ENCODE measurements around the gene RTP3. TPM values are rescaled to one million over a fixed set of nuclear protein-coding genes. Genes with fewer than 3 reads are reported as not detected.
"Not testable (repeated sequence)": the region's sequence is repeated elsewhere in the genome, so short reads cannot be mapped to it uniquely, and the experiment has no call there.

The RTP3 gene
- total RNA-seq, 1 donor from 2014 or later: not detected

DNA sequence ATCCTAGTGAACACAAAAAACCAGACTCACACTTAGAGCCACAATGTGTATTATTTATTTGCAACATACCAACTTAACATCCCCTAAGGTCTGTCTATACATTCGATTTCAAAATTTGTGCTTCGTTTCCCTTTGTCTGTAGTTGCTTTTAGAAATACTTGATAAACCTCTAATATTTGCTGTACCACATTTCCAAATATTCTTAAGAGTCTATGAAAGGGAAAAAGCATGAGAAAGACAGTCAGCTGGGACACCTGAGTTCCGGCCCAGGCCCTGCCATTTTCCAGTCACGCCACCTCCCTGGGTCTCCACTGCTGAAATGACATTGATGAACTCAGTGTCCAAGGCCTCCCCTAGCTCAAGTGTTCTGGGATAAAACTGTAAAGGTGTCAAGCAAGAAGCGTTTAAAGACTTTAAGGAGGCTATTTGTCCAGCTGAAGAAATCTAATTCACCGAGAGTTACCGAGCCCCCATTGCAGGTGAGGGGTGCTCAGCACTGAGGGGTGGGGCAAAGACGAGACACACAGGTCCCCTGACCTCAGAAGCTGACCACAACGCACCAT lies 41.7 kb downstream of the RTP3 start:
- Mint-ChIP-seq H3K27ac (peak overlapping the region; percentile 87), H3K9me3 (no peaks in the 10 kb centered on the region), H3K4me1 (ENCODE audit: low read depth) (peaks cover 61% of the 10 kb centered on the region), H3K36me3 (ENCODE audit: low read depth) (no peaks in the 10 kb centered on the region), H3K4me3 (ENCODE audit: low read depth) (peak overlapping the region; percentile 76), H3K27me3 (ENCODE audit: low read depth) (peaks cover 18% of the 10 kb centered on the region)
- no peak for DNase-seq (ENCODE audit: low spot score)
- intact Hi-C loops (cut with micrococcal nuclease): loop anchor here (5.0 kb wide), 1 partner anchor 52 kb away; no protein-coding TSS in a partner anchor

DNA sequence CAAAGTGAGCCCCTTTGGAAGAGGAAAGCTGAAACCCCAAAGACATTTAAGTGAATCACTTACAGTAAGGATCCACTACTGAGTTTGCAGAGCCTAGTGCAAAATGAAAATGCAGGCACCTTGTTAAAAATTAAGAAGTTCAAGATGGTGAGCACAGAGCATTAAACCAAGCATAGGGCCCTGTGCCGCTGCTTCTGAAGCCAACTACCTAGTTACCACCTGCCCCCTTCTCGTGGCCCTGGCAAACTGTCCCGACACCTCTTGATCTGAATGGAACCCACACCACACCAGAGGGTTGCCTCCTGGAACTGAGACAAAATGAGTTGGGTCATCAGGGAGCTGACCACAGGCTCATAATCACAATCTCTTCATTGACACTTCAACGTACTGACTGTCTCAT lies 42.8 kb downstream of the RTP3 start:
- intact Hi-C loops (cut with micrococcal nuclease): no loop called here
- DNase-seq (ENCODE audit: low spot score): no peak
- Mint-ChIP-seq H3K27ac (no peak overlapping the region), H3K4me1 (ENCODE audit: low read depth) (peaks cover 63% of the 10 kb centered on the region), H3K4me3 (ENCODE audit: low read depth) (no peak overlapping the region), H3K36me3 (ENCODE audit: low read depth) (no peaks in the 10 kb centered on the region), H3K27me3 (ENCODE audit: low read depth) (peaks cover 13% of the 10 kb centered on the region), H3K9me3 (no peaks in the 10 kb centered on the region)

DNA sequence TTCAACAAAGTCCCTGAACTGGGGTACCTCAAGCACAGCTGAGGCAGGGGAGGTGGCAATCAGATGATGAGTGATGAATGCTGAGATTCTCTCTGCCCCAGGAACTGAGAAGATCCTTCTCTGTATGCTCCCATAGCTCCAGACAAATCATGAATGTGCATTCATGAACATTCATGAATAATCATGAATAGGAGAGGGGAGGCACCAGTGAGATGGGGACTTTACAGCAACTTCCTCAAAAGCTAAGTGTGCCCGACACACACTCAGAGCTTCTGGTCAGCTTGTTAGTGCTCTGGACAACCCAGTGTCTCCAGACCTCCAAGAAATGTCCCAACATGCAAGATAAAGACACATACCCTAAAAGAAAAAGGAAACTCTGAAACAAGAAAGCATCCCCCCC lies 44.1 kb downstream of the RTP3 start:
- intact Hi-C loops (cut with micrococcal nuclease): no loop called here
- Mint-ChIP-seq H3K27me3 (ENCODE audit: low read depth) (peaks cover 9% of the 10 kb centered on the region), H3K4me1 (ENCODE audit: low read depth) (peaks cover 61% of the 10 kb centered on the region), H3K27ac (no peak overlapping the region), H3K9me3 (no peaks in the 10 kb centered on the region), H3K36me3 (ENCODE audit: low read depth) (no peaks in the 10 kb centered on the region), H3K4me3 (ENCODE audit: low read depth) (no peak overlapping the region)
- no peak for DNase-seq (ENCODE audit: low spot score)

DNA sequence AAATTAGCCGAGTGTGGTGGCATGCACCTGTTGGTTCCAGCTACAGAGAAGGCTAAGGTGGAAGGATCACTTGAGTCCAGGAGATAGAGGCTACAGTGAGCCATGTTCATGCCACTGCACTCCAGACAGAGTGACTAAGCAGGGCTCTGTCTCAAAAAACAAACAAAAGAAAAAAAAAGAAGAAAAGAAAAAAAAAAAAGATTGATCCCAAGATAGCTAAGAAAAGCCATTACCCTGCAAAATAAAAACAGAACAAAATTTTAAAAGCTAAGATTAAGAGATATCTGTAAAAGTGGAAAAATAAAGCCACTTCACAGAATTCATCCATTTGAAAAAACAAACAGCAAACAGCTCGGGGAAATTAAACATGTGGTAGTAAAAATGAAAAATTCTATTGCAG lies 44.6 kb downstream of the RTP3 start:
- H3K4me1 Mint-ChIP-seq (ENCODE audit: low read depth): peaks cover 61% of the 10 kb centered on the region
- no peak for DNase-seq (ENCODE audit: low spot score)
- no peaks in the 10 kb centered on the region for H3K9me3 Mint-ChIP-seq
- H3K4me3 Mint-ChIP-seq (ENCODE audit: low read depth): no peak overlapping the region
- no peaks in the 10 kb centered on the region for H3K36me3 Mint-ChIP-seq (ENCODE audit: low read depth)
- no peak overlapping the region for H3K27ac Mint-ChIP-seq
- H3K27me3 Mint-ChIP-seq (ENCODE audit: low read depth): peaks cover 13% of the 10 kb centered on the region
- intact Hi-C loops (cut with micrococcal nuclease): no loop called here

DNA sequence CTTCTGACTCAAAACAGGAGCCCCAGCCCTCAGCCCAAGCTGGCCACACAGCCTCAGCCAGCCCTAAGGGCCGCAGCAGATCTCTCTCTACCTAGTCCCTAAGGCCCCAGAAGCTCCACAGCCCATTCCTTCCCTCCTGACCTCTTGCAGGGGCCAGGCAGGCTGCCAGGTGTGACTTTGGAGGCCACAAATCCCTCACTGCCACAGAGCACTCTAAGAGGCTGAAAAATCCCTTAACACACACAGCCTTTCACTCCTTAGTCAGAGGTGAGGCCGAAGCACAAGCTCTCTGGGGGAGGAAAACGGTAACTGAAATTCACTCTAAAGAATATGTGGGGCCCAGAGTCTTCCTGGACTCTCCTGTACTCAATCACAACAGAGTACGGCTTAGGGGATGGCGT lies 45.0 kb downstream of the RTP3 start:
- Mint-ChIP-seq H3K4me3 (ENCODE audit: low read depth) (no peak overlapping the region), H3K9me3 (no peaks in the 10 kb centered on the region), H3K36me3 (ENCODE audit: low read depth) (no peaks in the 10 kb centered on the region), H3K27me3 (ENCODE audit: low read depth) (peaks cover 15% of the 10 kb centered on the region), H3K4me1 (ENCODE audit: low read depth) (peaks cover 57% of the 10 kb centered on the region), H3K27ac (no peak overlapping the region)
- no peak for DNase-seq (ENCODE audit: low spot score)
- intact Hi-C loops (cut with micrococcal nuclease): no loop called here

DNA sequence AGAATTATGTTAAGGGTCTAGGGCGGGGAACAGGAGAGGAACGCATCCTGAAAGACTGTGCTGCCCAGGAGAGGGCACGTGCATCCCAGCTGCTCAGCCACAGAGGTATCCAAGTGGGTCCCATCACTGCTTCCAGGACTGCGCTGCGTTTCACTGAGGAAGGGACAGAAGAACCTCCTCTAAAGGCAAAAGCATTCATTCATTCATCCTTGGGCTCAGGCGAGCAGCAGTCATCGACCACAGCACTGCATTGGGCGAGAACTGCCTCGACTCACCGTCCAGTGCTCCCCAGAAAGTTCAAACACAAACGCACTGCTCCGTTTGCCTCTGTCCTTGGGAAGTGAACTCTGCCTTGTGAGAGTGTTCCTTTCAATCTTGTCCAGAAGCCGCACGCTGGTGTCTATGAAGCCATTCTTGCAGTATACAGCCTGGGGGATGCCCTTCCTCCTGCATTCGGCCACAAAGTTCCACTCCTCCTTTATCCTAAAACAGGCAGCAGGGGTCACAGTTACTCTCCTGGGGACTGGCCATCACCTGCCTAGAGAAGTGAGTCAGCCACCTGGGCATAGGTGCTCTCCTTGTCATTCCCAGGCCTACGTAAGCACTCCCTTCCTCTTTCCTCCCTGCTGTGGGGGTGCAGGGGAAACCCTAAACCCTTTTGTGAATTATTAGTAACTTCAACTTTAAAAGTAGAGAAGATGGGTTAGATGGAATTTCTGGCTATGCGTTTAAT lies 47.2 kb downstream of the RTP3 start:
- peaks cover 25% of the 10 kb centered on the region for H3K27me3 Mint-ChIP-seq (ENCODE audit: low read depth)
- no peaks in the 10 kb centered on the region for H3K36me3 Mint-ChIP-seq (ENCODE audit: low read depth)
- H3K27ac Mint-ChIP-seq: no peak overlapping the region
- H3K9me3 Mint-ChIP-seq: no peaks in the 10 kb centered on the region
- no peak overlapping the region for H3K4me3 Mint-ChIP-seq (ENCODE audit: low read depth)
- no peak for DNase-seq (ENCODE audit: low spot score)
- peaks cover 45% of the 10 kb centered on the region for H3K4me1 Mint-ChIP-seq (ENCODE audit: low read depth)
- intact Hi-C loops (cut with micrococcal nuclease): no loop called here

DNA sequence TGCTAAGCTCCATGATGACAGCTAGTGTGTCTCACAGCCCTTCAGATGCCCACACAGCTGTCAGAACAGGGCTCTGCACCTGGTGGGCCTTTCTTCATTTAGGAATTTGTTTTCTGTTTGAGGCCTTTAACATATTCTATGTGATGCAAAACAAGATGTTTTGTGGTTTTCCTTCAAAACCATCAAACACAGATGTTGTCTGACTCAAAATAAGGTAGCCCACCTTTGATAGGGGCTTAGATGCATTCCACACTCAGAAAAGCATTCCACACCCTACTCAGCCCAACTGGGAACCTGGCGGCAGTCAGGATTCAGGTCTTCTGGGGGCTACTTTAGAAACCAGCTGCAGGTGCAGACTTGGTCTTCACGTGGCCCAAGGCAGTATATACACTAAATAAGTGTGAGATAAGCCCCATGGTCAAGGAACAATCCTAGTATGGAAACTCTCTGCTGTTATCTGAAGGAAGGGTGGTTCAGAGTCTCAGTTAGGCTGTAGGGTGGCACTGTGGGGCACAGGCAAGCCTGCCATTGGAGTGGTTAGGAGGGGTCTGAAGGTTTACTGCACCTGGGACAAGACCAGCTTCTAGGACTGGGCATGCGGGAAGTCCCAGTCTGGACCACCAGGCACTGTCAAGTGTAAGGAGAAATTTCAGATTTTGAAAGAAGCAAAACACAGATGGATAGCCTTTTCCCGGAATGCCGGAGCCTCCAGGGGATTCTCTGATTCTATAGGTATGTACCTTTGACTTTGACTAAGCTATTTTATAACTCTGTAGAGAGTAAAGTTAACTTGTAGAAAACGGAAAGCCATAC lies 48.2 kb downstream of the RTP3 start:
- intact Hi-C loops (cut with micrococcal nuclease): no loop called here
- no peak overlapping the region for H3K27ac Mint-ChIP-seq
- no peak overlapping the region for H3K4me3 Mint-ChIP-seq (ENCODE audit: low read depth)
- no peak for DNase-seq (ENCODE audit: low spot score)
- no peaks in the 10 kb centered on the region for H3K36me3 Mint-ChIP-seq (ENCODE audit: low read depth)
- H3K27me3 Mint-ChIP-seq (ENCODE audit: low read depth): peaks cover 30% of the 10 kb centered on the region
- H3K4me1 Mint-ChIP-seq (ENCODE audit: low read depth): peaks cover 42% of the 10 kb centered on the region
- H3K9me3 Mint-ChIP-seq: no peaks in the 10 kb centered on the region

DNA sequence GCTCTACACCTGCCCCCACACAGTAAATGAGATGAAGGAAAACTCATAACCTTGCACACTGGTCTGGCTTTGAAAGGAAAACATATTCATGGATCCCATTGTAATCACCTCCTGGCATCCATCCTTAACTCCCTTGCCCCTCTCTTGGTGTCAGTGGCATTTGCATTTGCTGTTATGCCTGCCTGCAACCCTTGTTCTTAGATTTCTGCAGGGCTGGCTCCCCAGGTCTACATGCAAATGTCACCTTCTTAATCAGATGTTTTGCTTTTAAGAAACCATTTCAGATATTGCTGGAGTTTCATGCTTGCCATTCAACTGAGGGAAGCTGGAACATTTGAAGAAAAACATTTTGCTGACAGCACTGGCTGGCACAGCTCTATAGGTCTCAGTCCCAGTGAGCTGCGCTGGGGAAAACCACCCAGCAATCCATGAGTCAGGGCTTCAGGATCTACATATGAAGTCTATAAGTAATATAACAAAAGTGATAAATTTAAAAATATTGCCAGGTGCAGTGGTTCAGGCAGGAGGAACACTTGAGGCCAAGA lies 49.2 kb downstream of the RTP3 start:
- H3K4me3 Mint-ChIP-seq (ENCODE audit: low read depth): no peak overlapping the region
- no peaks in the 10 kb centered on the region for H3K36me3 Mint-ChIP-seq (ENCODE audit: low read depth)
- no peak for DNase-seq (ENCODE audit: low spot score)
- H3K9me3 Mint-ChIP-seq: no peaks in the 10 kb centered on the region
- no peak overlapping the region for H3K27ac Mint-ChIP-seq
- H3K27me3 Mint-ChIP-seq (ENCODE audit: low read depth): peaks cover 31% of the 10 kb centered on the region
- intact Hi-C loops (cut with micrococcal nuclease): no loop called here
- peaks cover 35% of the 10 kb centered on the region for H3K4me1 Mint-ChIP-seq (ENCODE audit: low read depth)

DNA sequence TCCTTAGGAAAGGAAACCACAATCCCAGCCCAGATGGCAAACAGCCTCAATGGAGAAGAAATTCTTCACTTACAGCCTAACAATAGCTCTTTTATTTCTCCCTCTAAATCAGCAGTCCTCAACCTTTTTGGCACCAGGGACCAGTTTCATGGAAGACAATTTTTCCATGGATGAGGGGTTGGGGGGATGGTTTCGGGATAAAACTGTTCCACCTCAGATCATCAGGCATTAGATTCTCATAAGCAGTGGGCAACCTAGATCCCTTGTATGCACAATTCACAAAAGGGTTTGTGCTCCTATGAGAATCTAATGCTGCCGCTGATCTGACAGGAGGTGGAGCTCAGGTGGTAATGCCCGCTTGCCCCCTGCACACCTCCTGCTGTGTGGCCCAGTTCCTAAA lies 50.8 kb downstream of the RTP3 start:
- H3K36me3 Mint-ChIP-seq (ENCODE audit: low read depth); H3K27ac Mint-ChIP-seq; DNase-seq (ENCODE audit: low spot score); intact Hi-C loops (cut with micrococcal nuclease); H3K9me3 Mint-ChIP-seq; H3K4me3 Mint-ChIP-seq (ENCODE audit: low read depth): not testable (repeated sequence)
- Mint-ChIP-seq H3K4me1 (ENCODE audit: low read depth) (peaks cover 24% of the 10 kb centered on the region), H3K27me3 (ENCODE audit: low read depth) (peaks cover 42% of the 10 kb centered on the region)

DNA sequence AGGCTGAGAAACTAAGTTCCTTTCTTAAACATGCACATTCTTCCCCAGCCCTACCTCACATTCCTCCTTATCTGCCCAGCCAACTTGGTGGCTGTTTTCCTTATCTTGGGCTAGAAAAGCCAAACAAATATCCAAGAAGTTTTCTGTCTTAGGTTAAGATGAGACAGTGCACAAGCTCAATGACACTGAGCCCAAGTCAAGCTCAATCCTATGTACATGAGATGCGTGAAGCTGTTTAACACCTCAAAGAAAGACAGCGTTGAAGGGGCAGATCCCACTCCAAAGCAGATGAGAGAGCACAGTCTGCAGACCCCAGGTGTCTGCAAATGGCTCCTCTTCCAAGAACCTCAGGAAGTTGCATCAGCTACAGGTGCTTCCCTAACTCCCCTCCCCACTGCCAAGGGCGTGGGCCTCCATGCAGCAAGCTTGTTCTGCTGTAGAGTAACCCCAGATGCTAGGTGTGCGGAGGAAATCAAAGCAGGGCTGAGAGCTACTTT lies 51.7 kb downstream of the RTP3 start:
- H3K9me3 Mint-ChIP-seq: no peaks in the 10 kb centered on the region
- intact Hi-C loops (cut with micrococcal nuclease): no loop called here
- no peaks in the 10 kb centered on the region for H3K36me3 Mint-ChIP-seq (ENCODE audit: low read depth)
- peaks cover 24% of the 10 kb centered on the region for H3K4me1 Mint-ChIP-seq (ENCODE audit: low read depth)
- H3K27me3 Mint-ChIP-seq (ENCODE audit: low read depth): peaks cover 45% of the 10 kb centered on the region
- no peak for DNase-seq (ENCODE audit: low spot score)
- H3K27ac Mint-ChIP-seq: no peak overlapping the region
- no peak overlapping the region for H3K4me3 Mint-ChIP-seq (ENCODE audit: low read depth)

DNA sequence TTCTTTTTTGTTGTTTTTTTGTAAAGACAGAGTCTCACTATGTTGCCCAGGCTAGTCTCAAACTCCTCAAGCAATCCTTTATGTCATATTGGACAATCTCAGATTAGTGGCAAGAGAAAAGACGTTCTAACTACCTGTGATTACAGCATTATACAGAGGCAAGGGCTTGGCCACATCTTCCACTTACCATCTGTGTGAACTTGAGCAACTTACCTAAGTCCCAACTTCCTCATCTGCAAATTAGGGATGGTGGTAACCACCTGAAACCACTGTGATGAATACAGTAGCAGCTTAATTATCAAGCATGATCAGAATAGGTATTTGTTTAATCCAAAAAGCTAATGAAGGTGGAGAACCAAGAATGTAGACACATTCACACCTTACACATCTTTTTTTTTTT lies 52.2 kb downstream of the RTP3 start:
- Mint-ChIP-seq H3K36me3 (ENCODE audit: low read depth) (no peaks in the 10 kb centered on the region), H3K4me1 (ENCODE audit: low read depth) (peaks cover 24% of the 10 kb centered on the region), H3K27me3 (ENCODE audit: low read depth) (peaks cover 46% of the 10 kb centered on the region), H3K4me3 (ENCODE audit: low read depth) (no peak overlapping the region), H3K27ac (no peak overlapping the region), H3K9me3 (no peaks in the 10 kb centered on the region)
- no peak for DNase-seq (ENCODE audit: low spot score)
- intact Hi-C loops (cut with micrococcal nuclease): no loop called here
